Fibroblast of lung (primary cell): ENCODE results near the gene UBE4B. TPM values are rescaled to one million over a fixed set of nuclear protein-coding genes. Genes with fewer than 3 reads are reported as not detected.
A peak's percentile ranks its signal among the peaks of the same experiment; 100 is the strongest.

Experiments used
- DNase-seq, 2 donors: peaks; one replicate each; pipeline versions ENCODE4 v3.0.0 to v3.0.0-alpha.2; 2010; ENCODE audit warnings: low read depth in 2 of 2
- H2AFZ ChIP-seq: 2 replicates; pipeline ENCODE4 v1.5.1; 2012; ENCODE audit warnings: low read length, control low read depth, inconsistent platforms
- H3K27ac ChIP-seq: 2 replicates; pipeline ENCODE4 v1.5.1; 2011; ENCODE audit warnings: low read length, control low read depth; ENCODE audit not compliant: insufficient read depth
- H3K27me3 ChIP-seq: 2 replicates; pipeline ENCODE4 v1.5.1; 2011; ENCODE audit warnings: mild to moderate bottlenecking, low read length; ENCODE audit not compliant: control insufficient read depth, insufficient read depth
- H3K36me3 ChIP-seq: 2 replicates; pipeline ENCODE4 v1.5.1; 2011; ENCODE audit warnings: low read length; ENCODE audit not compliant: control insufficient read depth, insufficient read depth
- H3K4me1 ChIP-seq: 2 replicates; pipeline ENCODE4 v1.5.1; 2011; ENCODE audit warnings: low read length; ENCODE audit not compliant: control insufficient read depth, insufficient read depth; ENCODE audit errors: extremely low read depth
- H3K4me2 ChIP-seq: 2 replicates; pipeline ENCODE4 v1.5.1; 2011; ENCODE audit warnings: low read length, control low read depth; ENCODE audit not compliant: insufficient read depth; ENCODE audit errors: extremely low read depth
- H3K4me3 ChIP-seq, 4 experiments: fragments of 200-600 bp in 1 of 4; sonication (generic) in 1 of 4; replicated peaks in 1 of 4; 2 replicates each; pipeline ENCODE4 v1.5.1; 2011 to 2016; ENCODE audit warnings: low read length in 4 of 4, low read depth in 3 of 4, mild to moderate bottlenecking in 3 of 4, control low read depth in 2 of 4, inconsistent platforms in 1 of 4, mixed read lengths in 1 of 4; ENCODE audit not compliant: insufficient read depth in 1 of 4; ENCODE audit errors: control extremely low read depth in 1 of 4
- H3K79me2 ChIP-seq: 2 replicates; pipeline ENCODE4 v1.5.1; 2012; ENCODE audit warnings: mild to moderate bottlenecking, low read length, inconsistent platforms; ENCODE audit not compliant: control insufficient read depth, insufficient read depth
- H3K9ac ChIP-seq: 2 replicates; pipeline ENCODE4 v1.5.1; 2011; ENCODE audit warnings: mild to moderate bottlenecking, low read length, control low read depth; ENCODE audit not compliant: insufficient read depth
- H3K9me3 ChIP-seq: 2 replicates; pipeline ENCODE4 v1.5.1; 2012; ENCODE audit warnings: low read depth, low read length; ENCODE audit not compliant: control insufficient read depth, insufficient read depth
- H4K20me1 ChIP-seq: 2 replicates; pipeline ENCODE4 v1.5.1; 2011; ENCODE audit warnings: low read length; ENCODE audit not compliant: control insufficient read depth, insufficient read depth; ENCODE audit errors: extremely low read depth
- EZH2 ChIP-seq: IDR thresholded peaks from 2 replicates; pipeline ENCODE4 v1.5.1; 2012; ENCODE audit warnings: low read length, control low read depth, mild to moderate bottlenecking; ENCODE audit errors: missing control alignments
- polyA plus RNA-seq, 2 donors: library from polyadenylated mRNA; depleted of rRNA in 1 of 2; stranded (reverse) in 1 of 2; unstranded in 1 of 2; fragments of >200 nt; gene quantifications; 2 replicates each; pipeline ENCODE4 v1.2.1, GENCODE V29; 2011 to 2012; ENCODE audit warnings: missing spikeins in 1 of 2
- total RNA-seq: library from RNA; depleted of rRNA; stranded (reverse); fragments of >200 nt; gene quantifications from 2 replicates; pipeline ENCODE4 v1.2.1, GENCODE V29; 2014
- TF ChIP-seq, protein P1 (sequence below), 2 donors: IDR thresholded peaks in 1 of 2; conservative IDR thresholded peaks in 1 of 2; 1 replicate in 1 of 2; 2 replicates in 1 of 2; pipeline ENCODE4 v1.5.1; 2011 to 2012; ENCODE audit warnings: low read length in 2 of 2, control low read depth in 1 of 2, inconsistent platforms in 1 of 2, low read depth in 1 of 2, mild to moderate bottlenecking in 1 of 2

The UBE4B gene
- total and polyA plus RNA-seq, 2 donors (not counting 1 experiment from before 2014, with no cell fraction given), result 21.9 to 30.7 TPM

DNA sequence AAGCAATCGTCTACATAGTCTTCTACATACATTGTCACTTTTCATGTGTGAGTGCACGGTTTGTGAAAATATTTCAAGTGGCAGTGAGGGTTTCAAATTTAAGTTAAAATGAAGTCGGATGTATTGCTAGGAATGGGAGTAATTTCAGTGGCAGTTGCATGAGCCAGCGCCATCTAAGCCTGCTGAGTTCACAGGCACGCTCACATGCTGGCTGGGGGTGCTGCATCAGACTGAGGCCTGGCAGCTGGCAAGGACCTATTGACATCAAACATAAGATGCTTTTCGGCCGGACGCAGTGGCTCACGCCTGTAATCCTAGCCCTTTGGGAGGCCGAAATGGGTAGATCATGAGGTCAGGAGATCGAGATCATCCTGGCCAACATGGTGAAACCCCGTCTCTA, 80.7 kb downstream of the UBE4B start:
- Histone ChIP-seq H3K27ac (no peak overlapping the region), H3K4me2 (no peak overlapping the region), H3K27me3 (no peaks in the 10 kb centered on the region), H3K9ac (no peak overlapping the region), H2AFZ (no peak overlapping the region), H4K20me1 (no peaks in the 10 kb centered on the region), H3K9me3 (no peaks in the 10 kb centered on the region), H3K4me3 (no peak overlapping the region), H3K36me3 (no peaks in the 10 kb centered on the region), H3K4me1 (peaks cover 4% of the 10 kb centered on the region), H3K79me2 (no peaks in the 10 kb centered on the region)
- DNase-seq, result no peak
- no peak for TF ChIP-seq EZH2
- TF ChIP-seq, protein P1, sequence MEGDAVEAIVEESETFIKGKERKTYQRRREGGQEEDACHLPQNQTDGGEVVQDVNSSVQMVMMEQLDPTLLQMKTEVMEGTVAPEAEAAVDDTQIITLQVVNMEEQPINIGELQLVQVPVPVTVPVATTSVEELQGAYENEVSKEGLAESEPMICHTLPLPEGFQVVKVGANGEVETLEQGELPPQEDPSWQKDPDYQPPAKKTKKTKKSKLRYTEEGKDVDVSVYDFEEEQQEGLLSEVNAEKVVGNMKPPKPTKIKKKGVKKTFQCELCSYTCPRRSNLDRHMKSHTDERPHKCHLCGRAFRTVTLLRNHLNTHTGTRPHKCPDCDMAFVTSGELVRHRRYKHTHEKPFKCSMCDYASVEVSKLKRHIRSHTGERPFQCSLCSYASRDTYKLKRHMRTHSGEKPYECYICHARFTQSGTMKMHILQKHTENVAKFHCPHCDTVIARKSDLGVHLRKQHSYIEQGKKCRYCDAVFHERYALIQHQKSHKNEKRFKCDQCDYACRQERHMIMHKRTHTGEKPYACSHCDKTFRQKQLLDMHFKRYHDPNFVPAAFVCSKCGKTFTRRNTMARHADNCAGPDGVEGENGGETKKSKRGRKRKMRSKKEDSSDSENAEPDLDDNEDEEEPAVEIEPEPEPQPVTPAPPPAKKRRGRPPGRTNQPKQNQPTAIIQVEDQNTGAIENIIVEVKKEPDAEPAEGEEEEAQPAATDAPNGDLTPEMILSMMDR (conservative IDR thresholded peaks at IDR 0.05 in 1 of 2, IDR thresholded peaks at IDR 0.05 in 1 of 2; ENCODE audit: low read depth in 1 of 2, low read length in 2 of 2), result no peak

DNA sequence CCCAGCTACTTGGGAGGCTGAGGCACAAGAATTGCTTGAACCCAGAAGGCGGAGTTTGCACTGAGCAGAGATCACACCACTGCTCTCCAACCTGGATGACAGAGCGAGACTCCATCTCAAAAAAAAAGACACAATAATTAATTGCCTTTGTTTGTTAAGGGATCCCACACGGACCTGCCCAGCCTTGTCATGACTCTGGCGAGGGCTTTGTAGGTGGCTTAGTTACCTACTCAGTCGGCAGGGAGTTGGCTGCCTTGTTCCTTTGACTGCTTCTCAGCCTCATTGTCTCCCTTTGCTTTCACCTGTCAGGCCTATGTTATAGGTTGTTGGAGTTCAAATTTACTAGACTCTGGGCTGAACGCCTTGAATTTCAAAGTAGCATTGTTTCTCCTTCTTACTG, 82.0 kb downstream of the UBE4B start:
- Histone ChIP-seq H3K27ac (no peak overlapping the region), H3K4me1 (no peaks in the 10 kb centered on the region), H3K4me3 (no peak overlapping the region), H3K9ac (no peak overlapping the region), H3K36me3 (peaks cover 6% of the 10 kb centered on the region), H3K79me2 (no peaks in the 10 kb centered on the region), H2AFZ (no peak overlapping the region), H3K9me3 (no peaks in the 10 kb centered on the region), H3K4me2 (no peak overlapping the region), H3K27me3 (no peaks in the 10 kb centered on the region), H4K20me1 (no peaks in the 10 kb centered on the region)
- DNase-seq, result no peak
- TF ChIP-seq EZH2, result no peak
- TF ChIP-seq, protein P1 (conservative IDR thresholded peaks at IDR 0.05 in 1 of 2, IDR thresholded peaks at IDR 0.05 in 1 of 2; ENCODE audit: low read depth in 1 of 2, low read length in 2 of 2), result no peak

DNA sequence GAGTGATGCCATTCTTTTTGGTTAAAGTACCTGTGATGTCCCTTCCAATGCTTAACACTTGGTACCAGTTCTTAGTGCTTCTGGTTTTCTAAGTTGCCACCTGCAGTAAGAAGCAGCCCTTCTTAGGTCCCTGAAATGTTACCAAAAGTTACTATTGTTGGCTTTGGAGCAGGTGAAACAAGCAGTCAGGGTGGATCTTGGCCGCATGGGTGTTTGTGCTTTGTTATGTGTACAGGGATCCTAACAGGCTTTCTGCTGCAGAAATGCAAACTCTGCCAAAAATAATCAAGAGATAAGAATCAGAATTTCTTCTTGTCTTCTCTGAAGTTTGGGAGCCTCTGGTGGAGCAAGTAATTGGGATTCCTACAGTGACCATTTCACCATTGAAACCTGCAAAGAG, 84.4 kb downstream of the UBE4B start:
- TF ChIP-seq EZH2, result no peak
- TF ChIP-seq, protein P1 (conservative IDR thresholded peaks at IDR 0.05 in 1 of 2, IDR thresholded peaks at IDR 0.05 in 1 of 2; ENCODE audit: low read depth in 1 of 2, low read length in 2 of 2), result no peak

More for the DNA sequence above, 84.4 kb downstream of the UBE4B start:
- Histone ChIP-seq H3K27ac (no peak overlapping the region), H3K4me1 (no peaks in the 10 kb centered on the region), H3K9ac (no peak overlapping the region), H3K9me3 (no peaks in the 10 kb centered on the region), H2AFZ (no peak overlapping the region), H3K36me3 (peaks cover 6% of the 10 kb centered on the region), H3K27me3 (no peaks in the 10 kb centered on the region), H3K79me2 (no peaks in the 10 kb centered on the region), H3K4me2 (no peak overlapping the region), H4K20me1 (no peaks in the 10 kb centered on the region), H3K4me3 (no peak overlapping the region)
- DNase-seq, result peak in 1 of 2 donors; percentile 7
